Activated naive CD8-positive, alpha-beta T cell (primary cell): ENCODE data around the gene MAFG.

ENCODE experiments used
- H3K27ac Mint-ChIP-seq: one replicate; pipeline ENCODE4 v1.8.0; 2021; ENCODE audit warnings: mixed read lengths
- H3K27me3 Mint-ChIP-seq: one replicate; pipeline ENCODE4 v1.8.0; 2021; ENCODE audit warnings: mixed read lengths
- H3K36me3 Mint-ChIP-seq: one replicate; pipeline ENCODE4 v1.8.0; 2021; ENCODE audit warnings: mixed read lengths
- H3K4me1 Mint-ChIP-seq: one replicate; pipeline ENCODE4 v1.8.0; 2021; ENCODE audit warnings: low read depth, mixed read lengths
- H3K4me3 Mint-ChIP-seq: one replicate; pipeline ENCODE4 v1.8.0; 2021; ENCODE audit warnings: mild to moderate bottlenecking, mixed read lengths
- H3K9me3 Mint-ChIP-seq: one replicate; pipeline ENCODE4 v1.8.0; 2021; ENCODE audit warnings: low read depth, mixed read lengths

Gene MAFG

DNA sequence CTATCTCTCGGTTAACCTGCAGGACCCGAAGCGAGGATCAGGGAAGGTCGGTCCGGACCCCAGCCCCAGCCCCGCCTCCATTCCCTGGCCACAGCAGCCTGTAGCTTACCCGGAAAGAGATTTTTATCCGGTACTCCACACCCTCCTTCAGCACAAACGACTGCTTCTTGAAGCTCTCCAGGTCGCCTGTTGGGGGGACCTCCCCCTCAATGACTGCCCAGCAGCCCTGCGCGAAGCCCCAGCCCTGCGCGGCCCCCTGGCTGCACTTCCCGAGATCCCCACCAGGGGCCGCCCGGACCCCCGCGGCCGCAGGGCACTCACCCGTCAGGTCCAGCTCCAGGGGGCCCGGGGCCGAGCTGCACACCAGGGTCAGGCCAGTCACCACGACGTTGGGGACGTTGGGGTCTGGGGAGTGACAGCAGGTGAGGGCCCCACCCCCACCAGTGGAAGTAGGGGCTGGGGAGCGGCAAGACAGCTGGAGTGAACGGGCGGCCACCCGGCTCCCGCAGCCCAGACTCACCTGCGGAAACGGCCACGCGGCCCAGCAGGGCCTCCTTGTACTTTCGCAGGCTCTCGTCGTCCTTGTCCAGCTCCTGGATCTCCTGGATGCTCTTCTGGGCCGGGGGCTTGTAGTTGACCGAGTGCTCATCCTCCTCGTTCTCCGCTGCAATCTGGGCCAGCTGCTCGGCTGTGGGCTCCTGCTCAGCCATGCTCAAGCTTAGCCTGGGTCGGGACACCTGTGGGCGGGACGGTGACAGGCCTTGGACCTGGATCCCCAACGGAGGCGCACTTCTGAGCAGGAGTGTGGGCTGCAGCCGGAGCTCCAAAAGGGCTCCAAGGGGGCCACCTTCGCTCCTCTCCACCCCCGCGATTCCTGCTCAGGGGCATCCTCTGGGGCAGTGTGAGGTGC, 58.1 kb downstream of the MAFG start:
- H3K36me3 Mint-ChIP-seq = no peaks in the 10 kb centered on the region
- H3K4me1 Mint-ChIP-seq = peaks cover 37% of the 10 kb centered on the region
- no peaks in the 10 kb centered on the region for H3K27me3 Mint-ChIP-seq
- H3K9me3 Mint-ChIP-seq = no peaks in the 10 kb centered on the region
- peak overlapping the region; percentile 91 for H3K4me3 Mint-ChIP-seq
- peak overlapping the region; percentile 86 for H3K27ac Mint-ChIP-seq

DNA sequence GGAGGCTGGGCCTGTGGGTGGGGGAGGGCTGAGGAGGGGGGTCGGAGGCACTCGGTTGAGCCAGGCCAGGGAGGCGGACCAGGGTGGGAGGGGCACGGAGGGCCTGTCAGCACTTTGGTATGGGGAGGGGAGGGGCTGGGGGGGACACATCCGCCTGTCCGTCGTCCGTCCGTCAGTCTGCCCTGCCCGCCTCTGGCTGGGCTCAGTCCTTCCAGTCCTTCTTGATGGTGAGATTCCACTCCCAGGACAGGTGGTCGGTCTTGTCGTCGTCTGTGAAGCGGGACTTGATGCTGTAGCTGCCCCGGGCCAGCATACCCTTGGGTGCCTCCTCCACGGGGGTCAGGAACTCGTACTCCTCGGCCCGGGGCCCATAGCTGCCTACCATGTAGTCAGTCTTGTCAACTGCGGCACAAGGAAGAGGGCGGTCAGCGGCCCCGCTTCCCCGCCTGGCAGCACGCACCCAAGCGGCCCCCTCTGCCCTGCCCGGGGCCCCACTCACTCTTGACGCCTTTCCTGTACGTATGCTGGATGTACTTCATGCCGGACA, 58.8 kb downstream of the MAFG start:
- H3K4me3 Mint-ChIP-seq = peak overlapping the region; percentile 91
- H3K4me1 Mint-ChIP-seq = peaks cover 30% of the 10 kb centered on the region

More for the DNA sequence above, 58.8 kb downstream of the MAFG start:
- Mint-ChIP-seq H3K9me3 (no peaks in the 10 kb centered on the region), H3K27ac (no peak overlapping the region), H3K36me3 (no peaks in the 10 kb centered on the region), H3K27me3 (no peaks in the 10 kb centered on the region)
